Right lobe of liver (tissue), 6 donors: ENCODE results near the gene MED6. TPM values are rescaled to one million over a fixed set of nuclear protein-coding genes. Genes with fewer than 3 reads are reported as not detected.

ENCODE experiments used
- ATAC-seq, 4 donors: fragments of 200-7000 bp; cut with Tn5 transposase; one replicate each; pipeline ENCODE4 v1.9.1; 2020; ENCODE audit warnings: mild to moderate bottlenecking in 4 of 4, moderate library complexity in 4 of 4
- DNase-seq, 3 donors: peaks; one replicate each; pipeline ENCODE4 v3.0.0-alpha.2; 2020
- H3K27ac ChIP-seq, 3 donors: fragments of 200-600 bp; one replicate each; pipeline ENCODE4 v1.8.0; 2022
- H3K27me3 ChIP-seq, 2 donors: fragments of 200-600 bp; one replicate each; pipeline ENCODE4 v1.8.0; 2022
- H3K36me3 ChIP-seq, 4 donors: fragments of 200-600 bp; sonication (generic) in 1 of 4; one replicate each; pipeline versions ENCODE4 v1.5.1 to v1.8.0; 2017 to 2022; ENCODE audit warnings: control low read depth in 1 of 4
- H3K4me1 ChIP-seq, 4 donors: fragments of 200-600 bp; sonication (generic) in 1 of 4; one replicate each; pipeline versions ENCODE4 v1.5.1 to v1.8.0; 2017 to 2022; ENCODE audit warnings: control low read depth in 1 of 4
- H3K4me3 ChIP-seq, 3 donors: fragments of 200-600 bp; one replicate each; pipeline ENCODE4 v1.8.0; 2022
- H3K9me3 ChIP-seq, 4 donors: fragments of 200-600 bp; sonication (generic) in 1 of 4; one replicate each; pipeline versions ENCODE4 v1.5.1 to v1.8.0; 2017 to 2022; ENCODE audit warnings: control low read depth in 1 of 4
- CTCF ChIP-seq, 4 donors: fragments of 200-600 bp in 3 of 4; fragments of 450-650 bp in 1 of 4; IDR thresholded peaks; one replicate each; pipeline versions ENCODE4 v1.5.1 to v1.8.0; 2016 to 2022; ENCODE audit warnings: antibody characterized with exemption in 4 of 4, mild to moderate bottlenecking in 2 of 4
- POLR2A ChIP-seq: fragments of 450-650 bp; IDR thresholded peaks from one replicate; pipeline ENCODE4 v1.6.1; 2017; ENCODE audit warnings: antibody characterized with exemption, mild to moderate bottlenecking
- WGBS: methylation state at CpG from one replicate; pipeline ENCODE4 v1.1.6; 2018; ENCODE audit warnings: low coverage, low lambda C conversion rate; ENCODE audit not compliant: insufficient coverage; ENCODE audit errors: missing lambda C conversion rate; 5-methylcytosine and 5-hydroxymethylcytosine counted together
- intact Hi-C, 2 donors: fragments of 100-400 bp; cut with DNase I; formaldehyde crosslinking; loops; one replicate each; pipeline versions ENCODE4 v1.11.2 to v1.14.1; 2022
- small RNA-seq, 2 experiments: library from RNA; depleted of rRNA; stranded (forward); fragments of <200 nt; gene quantifications; one replicate each; pipeline ENCODE3, GENCODE V24; 2016
- total RNA-seq, 6 experiments: library from RNA; depleted of rRNA in 2 of 6; stranded (reverse); fragments of >200 nt in 2 of 6; fragmentation: NEBNext Ultra II Directional in 3 of 6; extraction: Animal tissue kit (Norgen Biotek cat#: 25700) in 3 of 6; gene quantifications; one replicate each; pipeline versions ENCODE4 v1.1.0 to v1.2.4, GENCODE V29; 2016 to 2023
- donor health status: DM: no; HTN: yes; CAD: no.
- donor health status: DM: no; HTN: no; CAD: no.
- donor health status: DM: no; HTN: no; CAD: no.
- donor health status: DM: no; HTN: yes; CAD: no.
- donor health status: DM: no; HTN: yes; CAD: no.

MED6 gene
- total RNA-seq, 6 experiments from 2014 or later: 8.8 to 20.0 (median 13.7) TPM

GRCh38 chr14:70536830-70537229 is 63.6 kb downstream of the MED6 start:
- no peak for DNase-seq
- 71% methylated on average over 1 of the region's 1 CpG for WGBS

GRCh38 chr14:70534904-70535303 is 65.6 kb downstream of the MED6 start, which contains the start of gene ADAM20:
TSS of gene ADAM20 (minus strand) at chr14:70535004. CDS start at chr14:70524757, 10,247 bp downstream.
- Histone ChIP-seq H3K4me3 (no peak within 1 kb of the TSS), H3K36me3 (no peaks in the 10 kb centered on the region), H3K9me3 (no peaks in the 10 kb centered on the region), H3K4me1 (no peaks in the 10 kb centered on the region), H3K27me3 (no peaks in the 10 kb centered on the region), H3K27ac (no peak within 1 kb of the TSS)
- intact Hi-C loops: no loop called here
- no peak for ATAC-seq
- no peak for TF ChIP-seq POLR2A
- TF ChIP-seq CTCF (IDR thresholded peaks at IDR 0.05): no peak
- DNase-seq: no peak

More at GRCh38 chr14:70536830-70537229, 63.6 kb downstream of the MED6 start:
- Histone ChIP-seq H3K36me3 (no peaks in the 10 kb centered on the region), H3K9me3 (no peaks in the 10 kb centered on the region), H3K27me3 (no peaks in the 10 kb centered on the region), H3K4me1 (no peaks in the 10 kb centered on the region), H3K4me3 (no peak overlapping the region), H3K27ac (no peak overlapping the region)
- no peak for TF ChIP-seq CTCF (IDR thresholded peaks at IDR 0.05)
- no peak for TF ChIP-seq POLR2A
- intact Hi-C loops: no loop called here
- ATAC-seq: no peak

Small RNA genes lying within 50 kb of the gene (small RNA-seq; reads per million reads assigned to genes)
- 0 reads per million in 2 experiments for gene RN7SL77P

Other genes starting within 250 kb of the MED6 start
- 10 to 100 TPM; 15.4 to 27.6 (median 20.1) TPM for gene COX16, start 241.0 kb downstream of the MED6 start, total RNA-seq
- 10 to 100 TPM; 15.9 to 26.9 (median 21.1) TPM for gene SYNJ2BP, start 183.6 kb downstream of the MED6 start, total RNA-seq
- under 1 TPM in 2 of 6 experiments, not detected in 4; 0.12 to 0.17 TPM for gene ADAM21, start 148.5 kb downstream of the MED6 start, total RNA-seq
- gene ADAM20, start 65.7 kb downstream of the MED6 start, total RNA-seq: 1 to 10 TPM in 2 of 6 experiments, under 1 TPM in 4; 0.35 to 2.0 (median 0.70) TPM
- gene TTC9, start 41.3 kb upstream of the MED6 start, total RNA-seq: 1 to 10 TPM in 3 of 6 experiments, under 1 TPM in 3; 0.15 to 5.5 (median 2.8) TPM
- 1 to 10 TPM; 2.0 to 3.6 (median 2.7) TPM for gene MAP3K9, start 208.9 kb upstream of the MED6 start, total RNA-seq